NCI-H1436 treated with DMSO at 0.1 percent for 48 hours (cell line): ENCODE measurements around the gene GLIS1.

Experiments
- DNase-seq: peaks from one replicate; lab custom pipeline; 2025; lab: John Stamatoyannopoulos, UW

The GLIS1 gene

GRCh38 chr1:53678938-53679825 is 59.8 kb downstream of the GLIS1 start:
- no peak for DNase-seq

GRCh38 chr1:53678507-53678906 is 60.5 kb downstream of the GLIS1 start:
- no peak for DNase-seq

GRCh38 chr1:53678046-53678445 is 60.9 kb downstream of the GLIS1 start:
- no peak for DNase-seq

GRCh38 chr1:53677486-53677885 is 61.5 kb downstream of the GLIS1 start:
- DNase-seq, result no peak

- DNase-seq, result no peak
Measured at GRCh38 chr1:53672785-53673184, 66.2 kb downstream of the GLIS1 start.

- DNase-seq, result no peak
Measured at GRCh38 chr1:53672243-53672642, 66.7 kb downstream of the GLIS1 start.

GRCh38 chr1:53669621-53670191 is 69.3 kb downstream of the GLIS1 start:
- DNase-seq, result no peak

- no peak for DNase-seq
Measured at GRCh38 chr1:53666566-53666965, 72.4 kb downstream of the GLIS1 start.

- no peak for DNase-seq
Measured at GRCh38 chr1:53665996-53666395, 73.0 kb downstream of the GLIS1 start.

- DNase-seq, result no peak
Measured at GRCh38 chr1:53663529-53664300, 75.2 kb downstream of the GLIS1 start.

GRCh38 chr1:53662951-53663350 is 76.0 kb downstream of the GLIS1 start:
- no peak for DNase-seq

- DNase-seq, result no peak
Measured at GRCh38 chr1:53662169-53662568, 76.8 kb downstream of the GLIS1 start.

GRCh38 chr1:53661496-53661895 is 77.5 kb downstream of the GLIS1 start:
- DNase-seq, result no peak

GRCh38 chr1:53660666-53661065 is 78.3 kb downstream of the GLIS1 start:
- no peak for DNase-seq

GRCh38 chr1:53659436-53659835 is 79.5 kb downstream of the GLIS1 start:
- no peak for DNase-seq

GRCh38 chr1:53658489-53659230 is 80.3 kb downstream of the GLIS1 start:
- no peak for DNase-seq

- DNase-seq, result no peak
Measured at GRCh38 chr1:53657891-53658396, 81.0 kb downstream of the GLIS1 start.

GRCh38 chr1:53657531-53657805 is 81.5 kb downstream of the GLIS1 start:
- no peak for DNase-seq

- no peak for DNase-seq
Measured at GRCh38 chr1:53656747-53657530, 82.0 kb downstream of the GLIS1 start.

GRCh38 chr1:53655931-53656746 is 82.8 kb downstream of the GLIS1 start:
- DNase-seq, result no peak
